NOMO-1 (cell line): ENCODE data around the gene KIF4B.
A peak's percentile ranks its signal among the peaks of the same experiment; 100 is the strongest.
"Not testable (repeated sequence)": the region's sequence is repeated elsewhere in the genome, so short reads cannot be mapped to it uniquely, and the experiment has no call there.

Experiments
- DNase-seq, 2 experiments: peaks; one replicate each; lab custom pipeline; 2025; ENCODE audit not compliant: unreplicated experiment in 2 of 2; lab: John Stamatoyannopoulos, UW

The KIF4B gene

DNA sequence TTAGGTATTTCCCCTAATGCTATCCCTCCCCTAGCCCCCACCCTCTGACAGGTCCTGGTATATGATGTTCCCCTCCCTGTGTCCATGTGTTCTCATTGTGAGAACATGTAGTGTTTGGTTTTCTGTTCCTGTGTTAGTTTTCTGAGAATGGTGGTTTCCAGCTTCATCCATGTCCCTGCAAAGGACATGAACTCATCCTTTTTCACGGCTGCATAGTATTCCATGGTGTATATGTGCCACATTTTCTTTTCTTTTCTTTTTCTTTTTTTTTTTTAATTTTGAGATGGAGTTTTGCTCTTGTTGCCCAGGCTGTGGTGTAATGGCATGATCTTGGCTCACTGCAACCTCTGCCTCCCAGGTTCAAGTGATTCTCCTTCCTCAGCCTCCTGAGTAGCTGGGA, 7.3 kb upstream of the KIF4B start:
- not testable (repeated sequence) for DNase-seq

DNA sequence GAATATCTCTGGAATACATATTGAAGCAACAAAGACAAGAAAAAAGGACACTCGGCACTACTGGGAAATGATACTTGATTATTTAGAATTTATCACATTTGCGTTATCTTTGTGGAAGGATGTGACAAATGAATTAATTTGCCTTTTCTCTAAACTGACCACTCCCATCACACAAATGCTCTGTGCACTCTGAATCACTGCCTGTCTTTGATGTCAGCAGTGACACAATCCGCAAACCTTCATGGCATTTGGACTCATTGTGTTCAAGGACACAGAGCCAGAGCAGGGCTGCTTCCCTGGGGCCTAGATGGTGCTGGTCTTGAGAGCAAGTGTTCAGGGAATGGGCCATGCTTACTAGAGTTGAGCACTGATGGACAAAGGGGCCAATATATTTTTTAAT, 4.9 kb upstream of the KIF4B start:
- DNase-seq: no peak

DNA sequence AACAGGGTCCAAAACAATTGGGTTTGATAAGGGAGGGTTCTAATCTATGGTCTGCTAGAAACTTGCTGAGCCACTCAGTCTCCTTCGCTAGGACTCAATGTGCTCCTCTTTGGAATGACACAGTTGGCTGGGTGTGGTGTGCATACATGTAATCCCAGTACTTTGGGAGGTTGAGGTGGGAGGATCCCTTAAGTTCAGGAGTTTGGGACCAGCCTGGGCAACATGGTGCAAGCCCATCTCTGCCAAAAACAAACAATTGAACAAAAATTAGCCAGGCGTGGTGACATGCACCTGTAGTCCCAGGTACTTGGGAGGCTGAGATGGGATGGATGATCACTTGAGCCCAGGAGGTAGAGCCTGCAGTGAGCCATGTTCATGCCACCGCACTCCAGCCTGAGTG, 2.7 kb upstream of the KIF4B start:
- DNase-seq: no peak

DNA sequence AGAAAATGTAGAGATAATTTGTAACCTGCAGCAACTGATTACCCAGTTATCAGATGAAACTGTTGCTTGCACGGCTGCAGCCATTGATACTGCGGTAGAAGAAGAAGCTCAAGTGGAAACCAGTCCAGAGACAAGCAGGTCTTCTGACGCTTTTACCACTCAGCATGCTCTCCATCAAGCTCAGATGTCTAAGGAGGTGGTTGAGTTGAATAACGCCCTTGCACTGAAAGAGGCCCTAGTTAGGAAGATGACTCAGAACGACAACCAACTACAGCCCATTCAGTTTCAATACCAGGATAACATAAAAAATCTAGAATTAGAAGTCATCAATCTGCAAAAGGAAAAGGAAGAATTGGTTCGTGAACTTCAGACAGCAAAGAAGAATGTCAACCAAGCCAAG, 1.7 kb downstream of the KIF4B start:
- DNase-seq: no peak

DNA sequence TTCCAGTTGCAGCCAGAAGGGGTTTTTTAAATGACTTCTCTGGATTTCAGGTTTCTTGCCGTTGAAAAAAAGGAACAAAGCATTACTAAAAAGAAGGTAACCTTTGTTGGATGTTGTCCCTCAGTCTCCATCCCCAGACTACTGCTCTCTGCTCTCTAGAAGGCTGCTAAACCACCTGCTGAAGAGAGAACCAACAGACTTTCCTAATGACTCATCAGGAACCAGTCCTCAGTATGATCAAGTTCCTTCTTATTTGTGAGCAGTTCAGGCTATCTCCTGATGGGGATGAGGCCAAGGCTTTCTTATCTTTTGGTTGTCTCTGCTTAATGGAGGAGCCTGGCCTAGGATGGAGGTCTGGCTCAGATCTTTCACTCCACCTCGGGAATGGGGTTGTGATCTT, 4.1 kb downstream of the KIF4B start:
- no peak for DNase-seq

DNA sequence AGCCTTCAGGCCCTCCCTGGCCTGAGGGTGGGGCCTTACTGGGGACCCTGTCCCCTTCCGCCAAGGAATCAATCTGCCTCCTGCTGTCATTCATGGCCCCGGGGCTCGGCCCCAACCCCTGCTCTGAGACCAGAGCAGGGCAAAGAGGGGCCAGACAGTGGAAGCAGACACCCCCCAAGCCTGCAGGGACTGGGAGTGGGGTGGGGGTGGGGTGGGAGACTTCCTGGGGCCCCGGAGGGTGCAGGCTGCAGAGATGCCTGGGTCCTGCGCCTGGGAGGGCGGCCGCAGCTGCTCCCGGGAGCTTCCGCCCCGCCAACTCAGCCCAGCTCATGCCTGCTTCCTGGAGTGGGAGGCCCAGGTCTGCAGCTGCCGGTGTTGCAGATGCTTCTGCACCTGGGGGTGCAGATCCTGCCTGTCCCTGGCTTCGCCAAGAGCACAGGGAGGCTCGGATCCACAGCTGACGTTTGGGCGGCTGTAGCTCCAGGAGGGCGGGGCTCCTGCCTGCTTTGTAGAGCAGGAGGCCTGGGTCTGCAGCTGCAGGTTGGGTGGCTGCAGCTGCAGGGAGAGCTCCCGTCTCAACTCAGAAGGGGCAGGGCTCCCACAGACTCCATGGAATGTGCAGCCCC, 6.2 kb downstream of the KIF4B start:
- no peak for DNase-seq

DNA sequence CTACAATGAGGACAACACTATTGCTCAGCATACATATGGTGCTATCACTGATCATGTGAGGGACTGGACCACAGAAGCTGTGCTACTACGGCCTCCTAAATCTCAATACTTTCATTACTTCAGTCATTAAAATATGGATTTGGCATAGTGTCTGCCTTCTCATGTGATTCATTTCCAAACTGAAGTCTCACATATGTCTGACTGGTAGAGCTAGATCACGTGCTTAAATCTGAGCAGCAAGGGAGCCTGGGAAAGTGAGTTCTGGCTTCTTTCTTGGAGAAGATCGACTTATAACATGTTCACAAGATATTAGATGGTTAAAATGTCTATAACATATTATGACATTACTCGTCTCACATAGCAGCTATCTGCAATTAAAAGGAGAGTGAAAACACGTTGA, 8.3 kb downstream of the KIF4B start:
- DNase-seq: no peak

DNA sequence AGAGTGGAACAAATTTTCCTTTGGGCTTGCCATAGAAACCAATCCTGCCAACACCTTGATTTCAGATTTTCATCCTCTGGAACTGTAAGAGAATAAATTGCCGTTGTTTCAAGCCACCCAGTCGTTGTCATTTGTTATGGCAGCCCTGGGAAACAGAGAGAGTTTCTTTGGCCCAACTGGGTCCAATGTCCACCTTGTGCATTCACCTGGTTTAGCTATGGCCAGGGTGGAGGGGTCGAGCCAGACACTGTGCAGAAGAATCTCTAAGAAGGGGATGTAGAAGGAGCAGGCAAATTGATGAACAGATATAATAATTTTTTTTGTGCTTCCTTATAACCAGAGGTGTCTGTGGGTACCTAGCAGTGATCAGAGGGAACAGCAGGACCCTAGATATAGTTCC, 9.8 kb downstream of the KIF4B start:
- no peak for DNase-seq

DNA sequence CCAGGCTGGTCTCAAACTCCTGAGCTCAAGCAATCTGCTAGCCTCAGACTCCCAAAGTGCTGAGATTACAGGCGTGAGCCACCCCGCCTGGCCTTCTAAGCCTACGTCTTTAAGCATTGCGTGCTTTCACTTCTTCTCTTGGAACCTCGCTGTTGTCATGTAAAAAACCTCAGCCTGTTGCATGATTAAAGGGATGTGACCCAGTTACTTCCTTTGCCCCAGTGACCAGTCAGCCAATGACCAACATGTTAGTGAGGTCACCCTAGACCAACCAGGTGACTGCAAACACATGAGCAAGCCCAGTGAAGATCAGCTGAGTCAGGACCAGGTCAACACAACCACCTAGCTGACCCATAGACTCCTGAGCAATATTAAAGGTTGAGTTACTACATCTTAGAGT, 10.5 kb downstream of the KIF4B start:
- peak; percentile 3 to 54 for DNase-seq

DNA sequence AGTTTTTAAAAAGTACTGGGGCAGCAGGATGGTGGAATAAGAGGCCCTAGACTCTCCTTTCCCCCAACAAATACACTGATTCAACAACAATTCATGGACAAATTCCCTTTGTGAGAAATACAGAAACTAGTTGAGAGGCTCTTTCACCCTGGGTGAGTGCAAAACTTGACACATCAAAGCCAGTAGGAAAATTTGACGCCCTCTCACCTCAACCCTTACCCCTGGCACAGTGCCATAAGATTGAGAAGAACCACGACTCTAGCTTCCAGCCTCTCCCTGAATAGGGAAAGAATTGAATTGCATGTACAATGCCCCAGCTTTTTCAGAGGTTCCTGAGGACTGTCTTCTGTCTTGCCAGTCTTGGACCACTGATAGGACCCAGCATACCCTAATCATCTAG, 12.3 kb downstream of the KIF4B start:
- no peak for DNase-seq

DNA sequence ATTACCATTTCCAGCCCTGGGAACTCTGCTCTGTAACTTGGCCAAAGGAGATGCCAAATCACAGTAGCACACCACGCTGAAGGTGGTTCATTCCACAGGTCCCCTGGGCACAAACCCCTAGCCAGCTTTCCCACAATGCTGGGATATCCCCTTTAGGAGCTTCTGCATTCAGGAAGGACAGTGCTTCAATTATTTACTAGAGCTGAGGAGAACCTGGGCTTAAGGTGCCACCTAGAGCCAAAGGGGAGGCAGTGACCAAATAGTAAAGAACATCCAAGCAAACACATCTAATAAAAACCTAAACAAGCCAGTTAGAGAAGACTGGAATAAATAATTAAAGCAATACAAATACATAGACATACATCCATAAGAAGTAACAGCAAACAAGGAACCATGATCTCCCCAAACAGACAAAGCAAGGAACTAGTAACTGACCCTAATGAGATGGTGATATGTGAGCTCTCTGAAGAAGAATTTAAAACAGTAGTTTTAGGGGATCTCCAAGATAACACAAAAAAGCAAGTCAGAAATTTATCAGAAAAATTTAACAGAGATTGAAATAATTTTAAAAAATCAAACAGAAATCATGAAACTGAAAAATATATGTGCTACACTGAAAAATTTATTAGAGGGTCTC, 14.6 kb downstream of the KIF4B start:
- no peak for DNase-seq

DNA sequence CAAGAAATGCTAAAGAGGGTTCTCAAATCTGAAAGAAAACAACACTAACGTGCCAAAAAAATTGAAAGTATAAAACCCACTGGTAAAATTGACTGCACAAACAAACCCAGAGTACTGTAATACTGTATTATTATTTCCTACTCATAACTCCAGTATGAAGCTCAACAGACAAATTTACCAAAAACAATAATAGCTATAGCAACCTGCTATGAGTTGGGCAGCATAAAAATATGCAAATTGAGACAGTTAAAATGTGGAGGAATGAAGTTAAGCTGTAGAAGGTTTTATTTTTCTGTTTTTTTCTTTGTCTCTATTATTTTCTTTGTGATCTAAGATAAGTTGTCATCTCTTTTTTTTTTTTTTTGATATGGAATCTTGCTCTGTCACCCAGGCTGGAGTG, 15.7 kb downstream of the KIF4B start:
- no peak for DNase-seq

DNA sequence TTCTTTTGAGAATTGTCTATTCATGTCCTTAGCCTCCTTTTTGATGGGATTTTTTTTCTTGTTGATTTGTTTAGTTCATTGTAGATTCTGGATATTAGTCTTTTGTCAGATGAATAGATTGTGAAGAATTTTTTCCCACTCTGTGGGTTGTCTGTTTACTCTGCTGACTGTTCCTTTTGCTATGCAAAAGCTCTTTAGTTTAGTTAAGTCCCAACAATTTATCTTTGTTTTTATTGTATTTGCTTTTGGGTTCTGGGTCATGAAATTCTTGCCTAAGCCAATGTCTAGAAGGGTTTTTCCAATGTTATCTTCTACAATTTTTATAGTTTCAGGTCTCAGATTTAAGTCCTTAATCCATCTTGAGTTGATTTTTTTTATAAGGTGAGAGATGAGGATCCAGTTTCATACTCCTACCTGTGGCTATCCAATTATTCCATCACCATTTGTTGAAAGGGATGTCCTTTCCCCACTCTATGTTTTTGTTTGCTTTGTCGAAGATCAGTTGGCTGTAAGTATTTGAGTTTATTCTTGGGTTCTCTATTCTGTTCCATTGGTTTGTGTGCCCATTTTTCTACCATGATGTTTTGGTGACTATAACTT, 20.7 kb downstream of the KIF4B start:
- not testable (repeated sequence) for DNase-seq

DNA sequence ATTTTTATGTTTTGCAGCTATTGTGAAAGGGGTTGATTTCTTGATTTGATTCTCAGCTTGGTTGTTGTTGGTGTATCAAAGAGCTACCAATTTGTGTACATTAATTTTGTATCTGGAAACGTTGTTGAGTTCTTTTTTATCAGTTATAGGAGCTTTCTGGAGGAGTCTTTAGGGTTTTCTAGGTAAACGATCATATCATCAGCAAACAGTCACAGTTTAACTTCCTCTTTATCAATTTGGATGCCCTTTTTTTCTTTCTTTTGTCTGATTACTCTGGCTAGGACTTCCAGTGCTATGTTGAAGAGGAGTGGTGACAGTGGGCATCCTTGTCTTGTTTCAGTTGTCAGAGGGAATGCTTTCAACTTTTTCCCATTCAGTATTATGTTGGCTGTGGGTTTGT, 21.5 kb downstream of the KIF4B start:
- not testable (repeated sequence) for DNase-seq

DNA sequence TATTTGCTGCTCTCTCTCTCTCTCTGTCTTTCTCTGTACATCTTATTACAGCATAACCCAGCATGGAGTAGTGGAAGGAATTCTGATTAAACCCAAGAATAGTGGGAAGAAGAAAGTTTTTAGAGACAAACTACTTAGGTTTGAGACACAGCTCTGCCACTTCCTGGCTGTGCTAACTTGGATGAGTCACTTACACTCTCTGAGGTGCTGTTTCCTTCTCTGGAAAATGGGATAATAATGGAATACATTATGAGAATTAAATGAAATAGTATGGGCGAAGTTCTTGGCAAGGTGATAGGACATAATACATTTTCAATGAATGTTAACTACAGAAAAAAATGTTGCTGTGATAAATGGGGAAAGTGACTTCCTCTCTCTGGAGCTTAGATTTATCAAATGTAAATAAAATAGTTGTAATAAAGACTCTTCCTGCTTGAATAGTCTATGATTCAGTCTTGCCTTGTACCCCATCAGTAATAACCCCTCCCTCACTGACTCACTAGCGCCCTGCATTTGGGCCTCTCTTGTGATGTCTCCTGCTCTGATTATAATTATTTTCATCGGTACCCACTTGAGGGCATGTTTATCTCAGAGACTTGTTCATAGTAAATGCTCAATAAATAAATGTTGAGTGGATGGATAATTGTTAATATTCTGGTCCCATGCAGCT, 27.6 kb downstream of the KIF4B start:
- no peak for DNase-seq

DNA sequence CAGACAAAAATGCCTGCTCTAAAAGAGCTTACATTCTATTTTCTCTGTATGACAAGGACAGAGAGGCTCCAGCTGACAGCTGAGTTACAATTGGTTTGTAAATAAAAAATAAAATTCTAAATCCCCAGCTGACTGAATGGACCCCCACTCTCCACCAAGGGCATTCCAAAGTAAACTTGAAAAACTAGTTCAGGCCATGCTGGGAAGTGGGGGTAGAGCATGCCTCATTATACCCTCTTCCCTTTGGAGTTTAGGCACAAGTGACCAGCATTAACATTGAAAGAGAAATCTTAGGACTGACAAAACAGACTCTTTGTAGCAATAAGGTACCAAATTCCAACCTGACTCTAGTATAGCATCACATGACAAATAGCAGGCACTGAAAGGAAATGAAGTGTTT, 31.0 kb downstream of the KIF4B start:
- DNase-seq: no peak

DNA sequence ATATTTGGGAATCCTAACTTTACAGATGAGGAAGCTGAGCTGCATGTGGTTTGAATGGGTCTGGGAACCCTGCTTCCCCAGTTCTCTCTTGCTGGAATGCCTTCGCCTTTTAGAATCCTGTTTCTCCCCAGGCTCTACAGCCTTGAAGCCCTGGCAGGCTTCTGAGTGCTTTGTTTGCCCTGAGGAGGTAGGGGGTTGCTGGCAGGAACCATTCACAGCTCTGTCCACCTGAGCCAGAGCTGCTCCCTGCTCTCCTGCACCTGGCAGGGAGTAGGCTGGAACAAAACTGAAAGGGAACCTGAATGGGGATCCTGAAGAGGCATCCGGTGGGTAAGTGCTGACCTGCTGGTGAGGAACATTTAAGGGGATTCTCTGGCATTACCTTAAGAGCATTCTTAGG, 33.0 kb downstream of the KIF4B start:
- no peak for DNase-seq

DNA sequence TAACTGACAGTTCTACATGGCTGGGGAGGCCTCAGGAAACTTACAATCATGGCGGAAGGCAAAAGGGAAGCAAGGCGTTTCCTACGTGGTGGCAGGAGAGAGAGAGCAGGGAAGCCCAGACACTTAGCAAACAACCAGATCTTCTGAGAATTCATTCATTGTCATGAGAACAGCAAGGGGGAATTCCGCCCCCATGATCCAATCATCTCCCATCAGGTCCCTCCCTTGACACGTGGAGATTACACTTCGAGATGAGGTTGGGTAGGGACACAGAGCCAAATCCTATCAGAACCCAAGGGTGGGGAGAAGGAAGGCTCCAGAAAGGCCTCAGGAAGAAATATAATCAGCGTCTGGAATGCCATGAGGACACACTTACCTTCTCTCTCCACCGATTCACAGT, 34.3 kb downstream of the KIF4B start:
- DNase-seq: no peak

DNA sequence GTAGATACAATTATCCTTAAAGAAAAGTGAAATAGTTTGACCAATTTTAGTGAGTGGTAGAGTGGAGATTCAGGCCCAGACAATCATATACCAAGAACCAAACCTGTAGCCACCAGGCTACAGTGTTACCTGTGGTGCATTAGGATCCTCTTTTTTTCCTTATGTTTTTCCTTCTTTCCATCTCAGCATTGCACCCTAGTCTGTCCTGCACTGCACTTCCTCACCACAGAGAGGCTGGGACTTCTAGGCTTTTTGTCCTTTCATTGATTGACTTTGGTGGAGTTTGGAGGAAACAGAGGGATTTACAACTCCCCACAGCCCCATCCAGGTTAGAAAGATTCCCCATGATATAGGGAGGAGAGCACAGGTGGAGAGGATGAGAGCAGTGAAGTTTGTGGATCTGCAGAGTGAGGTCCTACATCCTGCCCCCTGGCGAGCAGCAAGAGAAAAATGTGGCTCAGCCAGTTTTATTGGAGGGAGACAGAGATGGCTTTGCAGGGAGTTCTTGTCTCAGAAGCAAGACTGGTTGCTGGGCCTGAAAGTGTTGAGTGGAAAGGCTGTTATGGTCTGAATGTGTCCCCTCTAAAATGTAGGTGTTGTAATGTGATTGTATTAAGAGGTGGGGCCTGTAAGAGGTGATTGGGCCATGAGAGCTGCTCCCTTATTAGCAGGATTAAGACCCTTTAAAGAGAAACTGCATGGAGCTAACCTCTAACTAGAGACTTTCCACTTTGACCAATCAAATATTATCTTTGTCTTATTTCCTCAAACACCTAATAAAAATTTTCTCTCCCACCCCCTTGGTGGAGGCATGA, 36.2 kb downstream of the KIF4B start:
- no peak for DNase-seq

DNA sequence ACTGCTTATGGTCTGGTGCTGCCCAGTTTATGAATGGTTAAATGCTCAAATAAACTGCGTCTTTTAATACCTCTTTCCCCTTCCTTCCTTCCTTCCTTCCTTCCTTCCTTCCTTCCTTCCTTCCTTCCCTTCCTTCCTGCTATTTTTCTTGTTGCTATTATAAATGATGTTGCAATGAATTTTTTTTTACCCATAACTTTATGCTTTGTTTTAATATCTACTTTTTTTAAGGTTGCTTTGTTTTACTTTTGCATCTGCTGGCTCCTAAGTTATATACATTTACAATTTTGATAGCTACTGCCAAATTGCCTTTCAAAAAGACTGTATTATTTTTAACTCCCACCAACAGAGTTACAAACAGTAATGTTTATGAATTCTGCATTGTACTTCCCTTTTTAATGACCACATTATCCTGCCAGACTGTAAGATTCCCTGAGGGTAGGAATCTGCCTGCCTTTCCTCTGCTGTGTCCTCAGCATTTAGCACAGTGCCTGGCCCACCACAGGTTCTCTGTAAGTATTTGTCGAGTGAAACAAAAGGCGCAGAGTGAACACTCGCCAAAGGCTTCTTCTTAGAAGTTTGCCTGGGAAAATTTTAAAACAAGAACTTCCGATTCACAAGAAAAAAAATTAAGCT, 36.9 kb downstream of the KIF4B start:
- DNase-seq: no peak

DNA sequence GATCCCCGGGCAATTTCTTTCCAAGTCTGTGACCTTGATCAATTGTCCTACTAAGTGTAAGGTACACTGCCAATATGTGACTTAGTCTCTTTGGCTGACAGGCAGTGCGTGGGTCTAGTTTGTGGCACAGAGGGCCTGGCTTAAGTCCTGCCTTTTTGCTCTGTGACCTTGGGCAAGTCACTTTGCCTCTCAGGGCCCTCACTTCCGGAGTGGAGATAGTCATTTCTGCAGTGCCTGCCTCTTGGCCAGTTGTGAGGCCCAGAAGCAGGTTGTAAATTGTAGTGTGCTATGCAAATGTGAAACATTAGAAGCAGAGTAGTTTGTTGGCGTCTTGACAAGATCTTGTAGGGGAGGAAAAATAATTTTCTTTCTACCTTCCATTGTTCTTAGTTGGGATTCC, 39.0 kb downstream of the KIF4B start:
- DNase-seq: no peak
